Stimulated activated CD8-positive, alpha-beta memory T cell treated with anti-CD3 and anti-CD28 coated beads, Interleukin-4, amount 100 ng/mL, for 1 hour (primary cell): ENCODE results near the gene SCRG1.

Experiments used
- DNase-seq, 2 donors: peaks; one replicate each; pipeline ENCODE4 v3.0.0-alpha.2; 2020; ENCODE audit warnings: low read depth in 2 of 2, low spot score in 1 of 2

Gene SCRG1

GRCh38 chr4:173411106-173411693 is 12.3 kb upstream of the SCRG1 start:
- no peak for DNase-seq

GRCh38 chr4:173410079-173410478 is 11.2 kb upstream of the SCRG1 start:
- DNase-seq: no peak

- no peak for DNase-seq
Observed at GRCh38 chr4:173405840-173406606, 7.1 kb upstream of the SCRG1 start.

DNA sequence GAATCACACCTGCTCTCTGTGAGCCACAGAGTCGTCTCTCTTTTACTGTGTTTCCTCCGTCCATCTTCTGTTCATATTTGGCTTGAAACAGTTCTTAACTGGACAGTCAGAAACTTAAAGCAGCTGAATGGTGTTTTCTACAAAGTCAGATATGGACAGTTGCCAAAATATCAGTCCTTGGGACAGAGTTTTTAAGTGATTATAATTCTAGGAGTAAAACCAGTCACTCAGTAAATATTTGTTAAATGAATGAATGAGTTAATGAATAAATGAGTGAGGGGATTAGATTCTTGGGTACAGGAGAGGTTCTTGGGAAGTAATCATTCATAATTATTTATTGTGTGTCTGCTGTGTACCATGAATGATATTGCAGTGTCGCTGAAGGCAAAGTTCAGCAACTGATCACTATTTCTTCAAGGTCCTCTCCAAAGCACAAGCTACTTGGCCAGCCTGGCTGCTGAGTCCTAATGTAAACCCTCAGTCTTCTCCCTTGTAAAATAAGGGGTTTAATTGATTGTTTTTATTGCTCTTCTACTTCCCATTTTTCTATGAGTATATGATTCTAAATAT is 5.5 kb upstream of the SCRG1 start:
- DNase-seq: no peak

- no peak for DNase-seq
Observed at GRCh38 chr4:173403051-173403450, 4.1 kb upstream of the SCRG1 start.

GRCh38 chr4:173401063-173401462 is 2.1 kb upstream of the SCRG1 start:
- no peak for DNase-seq

GRCh38 chr4:173398220-173398619 is 696 bp downstream of the SCRG1 start:
- no peak for DNase-seq

DNA sequence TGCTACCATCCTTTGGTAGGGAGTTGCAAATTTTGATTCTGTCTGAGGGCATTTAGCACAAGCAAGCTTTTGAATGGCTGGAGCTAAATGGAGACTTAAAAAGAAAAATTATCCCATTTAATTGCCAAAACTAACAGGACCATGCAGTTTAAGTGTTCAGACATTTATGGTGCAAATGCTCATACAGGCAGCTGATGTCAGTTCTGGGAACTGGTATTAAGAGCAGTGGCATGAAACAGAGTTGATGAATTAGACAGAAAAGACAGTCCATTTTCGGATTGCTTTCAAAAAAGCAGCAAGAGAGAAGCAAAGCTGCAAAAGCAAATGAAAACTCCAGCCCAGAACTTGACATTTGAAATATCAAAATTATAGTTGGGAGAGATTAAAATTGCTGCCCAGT is 1.3 kb downstream of the SCRG1 start:
- DNase-seq: no peak

- DNase-seq: no peak
Observed at GRCh38 chr4:173391701-173392100, 7.2 kb downstream of the SCRG1 start.

DNA sequence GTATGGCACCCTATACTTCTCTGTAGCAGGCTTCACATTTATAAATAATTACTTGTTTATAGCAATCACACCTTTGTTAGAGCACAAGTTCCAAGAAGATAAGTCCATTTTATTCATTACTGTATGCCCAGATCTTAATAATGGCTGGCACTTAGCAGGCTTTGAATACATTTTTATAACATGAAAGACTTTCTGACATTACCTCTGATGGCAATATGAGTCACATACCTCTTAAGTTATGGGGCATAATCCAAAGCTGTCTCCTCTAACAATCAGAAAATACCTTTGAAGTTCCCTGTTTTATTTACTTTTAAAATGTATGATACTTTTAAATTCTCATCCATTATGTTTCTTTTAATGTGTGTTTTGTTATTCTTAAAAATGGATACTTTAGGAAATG is 12.2 kb downstream of the SCRG1 start:
- no peak for DNase-seq

GRCh38 chr4:173382349-173382748 is 16.6 kb downstream of the SCRG1 start:
- DNase-seq: no peak

GRCh38 chr4:173381610-173382009 is 17.3 kb downstream of the SCRG1 start:
- no peak for DNase-seq

DNA sequence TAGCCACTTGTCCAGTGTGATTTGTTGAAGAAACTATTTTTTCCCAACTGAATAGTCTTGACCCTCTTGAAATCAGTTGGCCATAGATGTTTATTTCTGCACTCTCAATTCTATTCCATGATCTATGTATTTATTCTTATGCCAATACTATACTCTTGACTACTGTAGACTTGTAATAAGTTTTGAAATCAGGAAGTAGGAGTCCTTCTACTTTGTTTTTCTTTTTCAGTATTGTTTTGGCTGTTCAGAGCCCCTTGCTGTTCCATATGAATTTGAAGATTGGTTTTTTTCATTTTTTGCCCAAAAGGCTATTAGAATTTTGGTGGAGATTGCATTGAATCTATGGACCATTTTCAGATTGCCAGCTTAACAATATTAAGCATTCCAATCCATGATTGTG is 17.9 kb downstream of the SCRG1 start:
- DNase-seq: no peak

GRCh38 chr4:173379929-173380328 is 19.0 kb downstream of the SCRG1 start:
- DNase-seq: no peak

- no peak for DNase-seq
Observed at GRCh38 chr4:173374588-173374987, 24.3 kb downstream of the SCRG1 start.

DNA sequence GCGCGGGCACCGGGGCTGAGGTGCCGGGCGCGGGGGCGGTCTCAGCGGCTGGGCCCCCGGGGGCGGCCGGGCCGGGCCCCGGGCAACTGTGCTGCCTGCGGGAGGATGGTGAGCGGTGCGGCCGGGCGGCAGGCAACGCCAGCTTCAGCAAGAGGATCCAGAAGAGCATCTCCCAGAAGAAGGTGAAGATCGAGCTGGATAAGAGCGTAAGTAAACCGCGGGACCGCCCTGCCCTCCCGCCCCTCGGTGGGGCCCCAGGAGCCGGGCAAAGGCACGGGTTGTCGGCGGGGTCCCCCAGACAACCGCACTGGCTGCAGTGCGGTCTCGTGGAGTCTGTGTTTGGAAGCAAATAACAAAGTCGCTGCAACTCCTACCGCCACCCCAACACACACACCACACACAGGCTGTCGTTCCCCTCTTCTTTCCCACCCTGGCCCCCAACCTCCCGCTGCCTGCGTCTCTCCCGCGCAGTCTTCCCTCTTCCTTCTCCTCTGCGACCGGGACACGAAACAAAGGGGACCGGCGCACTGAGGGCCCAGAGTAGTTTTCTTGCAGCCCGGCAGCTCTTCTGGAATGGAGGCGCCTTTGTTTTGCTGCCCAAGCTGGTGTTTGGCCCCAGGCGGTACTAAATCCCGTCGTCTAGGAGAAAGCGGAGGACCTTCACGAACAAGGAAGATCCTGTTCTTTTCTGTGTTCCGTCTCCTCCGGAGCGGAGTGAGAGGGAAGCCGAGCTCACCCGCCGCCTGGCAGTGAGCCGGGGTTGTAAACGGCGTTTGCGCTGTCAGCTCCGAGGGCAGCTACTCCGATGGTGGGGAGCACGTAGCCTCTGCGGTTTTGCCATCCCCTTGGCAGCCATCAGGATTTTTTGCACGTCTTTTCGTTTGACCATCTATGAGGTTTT is 27.4 kb downstream of the SCRG1 start:
- DNase-seq: peak in 1 of 2 donors; percentile 2

- peak; percentile 94 to 95 for DNase-seq
Observed at GRCh38 chr4:173370477-173371291, 28.2 kb downstream of the SCRG1 start, which contains the start of gene SAP30. Gene SAP30 (plus strand): TSS chr4:173370954. CDS start chr4:173371183, 229 bp downstream.

DNA sequence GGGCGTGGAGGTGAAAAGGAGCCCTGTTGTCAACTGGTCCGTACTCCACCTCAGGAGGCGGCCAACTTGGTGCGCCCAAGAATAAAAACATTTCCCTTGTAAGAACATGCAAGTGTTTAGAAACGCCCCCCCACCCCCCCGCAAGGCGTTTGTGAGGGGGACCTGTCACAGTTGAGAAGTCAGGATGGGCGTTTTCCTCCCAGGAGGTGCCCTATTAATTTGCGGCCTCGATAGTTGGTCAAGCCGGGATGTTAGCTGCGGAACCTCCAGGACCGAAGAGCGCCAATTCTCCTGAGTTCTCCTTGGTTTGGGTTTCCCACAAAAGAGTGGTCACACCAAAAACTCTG is 28.8 kb downstream of the SCRG1 start:
- peak in 1 of 2 donors; percentile 38 for DNase-seq

GRCh38 chr4:173367946-173368345 is 31.0 kb downstream of the SCRG1 start:
- DNase-seq: no peak

- DNase-seq: no peak
Observed at GRCh38 chr4:173367285-173367684, 31.6 kb downstream of the SCRG1 start.
